GM12892 (cell line): ENCODE results near the gene CLDN6.

Experiments
- DNase-seq: peaks from one replicate; pipeline ENCODE4 v3.0.0; 2011; ENCODE audit not compliant: insufficient read length
- FAIRE-seq: peaks from 2 replicates; lab custom pipeline; 2011; peaks lifted over from hg19 to GRCh38; lab: Jason Lieb, UNC
- POLR2A ChIP-seq: IDR thresholded peaks from 2 replicates; pipeline ENCODE4 v1.6.1; 2011; ENCODE audit warnings: low read depth, low read length, control low read depth
- POLR2AphosphoS5 ChIP-seq: IDR thresholded peaks from 2 replicates; pipeline ENCODE4 v1.6.1; 2011; ENCODE audit warnings: low read depth, low read length, control low read depth
- TAF1 ChIP-seq: IDR thresholded peaks from 2 replicates; pipeline ENCODE4 v1.6.1; 2011; ENCODE audit warnings: low read depth, mild to moderate bottlenecking, control low read depth, low read length, borderline replicate concordance

The CLDN6 gene

DNA sequence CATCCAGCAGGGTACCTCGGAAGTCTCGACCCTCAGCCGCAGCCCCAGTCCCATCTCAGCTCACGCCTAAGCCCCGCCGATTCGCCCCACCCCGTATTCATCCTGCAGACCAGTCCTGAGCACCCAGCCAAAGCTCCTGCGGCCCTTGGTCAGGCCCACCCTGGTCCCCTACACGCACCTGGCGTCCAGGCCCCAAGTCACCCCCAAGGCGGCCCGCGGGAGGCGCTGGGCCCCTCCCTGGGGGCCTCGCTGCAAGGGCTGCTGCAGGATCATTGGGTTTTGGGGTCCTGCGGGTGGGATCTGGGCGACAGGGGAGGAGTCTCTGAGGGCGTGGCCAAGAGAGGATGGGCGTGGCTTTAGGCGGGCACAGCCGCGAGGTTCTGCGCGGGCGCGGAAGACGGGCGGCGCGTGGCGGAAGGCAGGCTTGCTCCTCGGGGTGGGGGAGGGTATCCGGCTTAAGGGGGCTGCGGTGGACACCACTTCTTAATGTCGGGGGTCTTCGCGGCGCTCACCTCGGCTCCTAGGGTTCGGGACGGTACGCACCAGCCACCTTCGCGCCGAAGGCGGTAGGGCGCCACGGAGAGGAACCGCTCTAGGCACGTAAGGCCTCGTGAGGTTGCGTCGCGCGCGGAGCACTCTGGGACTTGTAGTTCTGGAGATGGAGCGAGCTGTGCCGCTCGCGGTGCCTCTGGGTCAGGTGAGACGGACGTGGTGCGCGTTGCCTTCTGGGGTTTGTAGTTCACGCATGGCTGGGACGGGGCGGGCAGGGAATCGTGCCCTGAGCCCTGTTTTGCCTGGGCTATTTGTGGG, 5.9 kb upstream of the CLDN6 start, which contains the start of the genes HCFC1R1 and THOC6:
Gene HCFC1R1 (minus strand): TSS at position 274 of the 810 bp plus-strand sequence. CDS start 1 bp downstream, at position 273.
Gene THOC6 (plus strand): TSS at position 367 of the 810 bp plus-strand sequence. CDS start 292 bp downstream, at position 659.
- TF ChIP-seq POLR2AphosphoS5 (peak; percentile 89), POLR2A (peak; percentile 83; the same call in 1 of the 2 replicates), TAF1 (no peak)
- peak; percentile 100 for FAIRE-seq
- DNase-seq, result peak; percentile 92

DNA sequence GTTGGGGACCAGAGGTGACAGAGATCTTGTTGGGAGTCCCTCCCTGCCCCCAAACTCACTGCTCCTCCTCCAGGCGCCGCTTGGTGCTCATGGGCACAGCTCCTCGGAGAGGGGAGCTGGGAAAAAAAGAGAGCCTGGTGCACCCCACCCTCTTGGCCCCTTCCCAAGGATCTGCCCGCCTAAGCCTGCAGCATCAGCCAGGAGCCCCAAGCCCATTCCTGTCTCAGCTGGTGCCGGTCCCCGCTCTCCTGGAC, 5.4 kb upstream of the CLDN6 start:
- no peak for TF ChIP-seq POLR2AphosphoS5
- no peak for TF ChIP-seq TAF1
- no peak for TF ChIP-seq POLR2A
- no peak for FAIRE-seq
- no peak for DNase-seq

- DNase-seq (no peak), FAIRE-seq (peak; percentile 56)
- TF ChIP-seq POLR2AphosphoS5 (no peak), TAF1 (no peak), POLR2A (no peak)
Measured at GRCh38 chr16:3022684-3023414, 4.9 kb upstream of the CLDN6 start.

DNA sequence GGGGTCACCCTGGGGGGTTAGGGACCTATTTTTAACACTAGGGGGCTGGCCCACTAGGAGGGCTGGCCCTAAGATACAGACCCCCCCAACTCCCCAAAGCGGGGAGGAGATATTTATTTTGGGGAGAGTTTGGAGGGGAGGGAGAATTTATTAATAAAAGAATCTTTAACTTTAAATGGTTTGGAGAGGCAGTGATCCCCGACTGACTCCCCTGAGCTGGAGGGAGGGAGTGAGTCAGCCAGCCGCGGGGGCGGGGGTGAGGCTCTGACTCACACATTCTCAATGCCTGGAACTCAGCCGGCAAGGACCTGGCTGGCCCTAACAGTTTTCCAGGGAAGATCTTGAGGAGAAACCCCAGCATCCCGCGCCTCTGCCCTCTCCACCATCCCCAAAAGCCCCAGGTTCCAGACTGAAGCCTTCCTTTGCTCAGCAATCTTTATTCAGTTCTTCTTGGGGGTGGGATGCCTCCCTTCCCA, 4.3 kb upstream of the CLDN6 start:
- peak; percentile 58 for FAIRE-seq
- DNase-seq, result no peak
- TF ChIP-seq POLR2AphosphoS5 (no peak), TAF1 (no peak), POLR2A (no peak)

DNA sequence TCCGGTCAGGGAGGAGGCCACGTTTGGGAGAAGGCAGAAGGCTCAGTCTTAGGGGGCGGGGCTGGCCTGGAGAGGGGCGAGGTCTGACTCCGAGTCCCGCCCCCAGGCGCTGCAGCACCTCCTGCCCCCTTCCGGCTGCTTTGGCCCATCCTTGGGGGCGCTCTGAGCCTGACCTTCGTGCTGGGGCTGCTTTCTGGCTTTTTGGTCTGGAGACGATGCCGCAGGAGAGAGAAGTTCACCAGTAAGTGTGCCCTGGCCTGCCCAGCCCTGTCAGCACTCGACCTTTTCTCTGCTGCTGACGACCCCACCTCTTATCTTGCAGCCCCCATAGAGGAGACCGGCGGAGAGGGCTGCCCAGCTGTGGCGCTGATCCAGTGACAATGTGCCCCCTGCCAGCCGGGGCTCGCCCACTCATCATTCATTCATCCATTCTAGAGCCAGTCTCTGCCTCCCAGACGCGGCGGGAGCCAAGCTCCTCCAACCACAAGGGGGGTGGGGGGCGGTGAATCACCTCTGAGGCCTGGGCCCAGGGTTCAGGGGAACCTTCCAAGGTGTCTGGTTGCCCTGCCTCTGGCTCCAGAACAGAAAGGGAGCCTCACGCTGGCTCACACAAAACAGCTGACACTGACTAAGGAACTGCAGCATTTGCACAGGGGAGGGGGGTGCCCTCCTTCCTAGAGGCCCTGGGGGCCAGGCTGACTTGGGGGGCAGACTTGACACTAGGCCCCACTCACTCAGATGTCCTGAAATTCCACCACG, 3.6 kb upstream of the CLDN6 start:
- peak; percentile 91 for FAIRE-seq
- no peak for DNase-seq
- no peak for TF ChIP-seq POLR2A
- TF ChIP-seq TAF1, result no peak
- no peak for TF ChIP-seq POLR2AphosphoS5

GRCh38 chr16:3020604-3021448, 2.8 kb upstream of the CLDN6 start:
- DNase-seq, result no peak
- FAIRE-seq, result no peak
- TF ChIP-seq TAF1 (no peak), POLR2A (no peak), POLR2AphosphoS5 (no peak)

GRCh38 chr16:3020247-3020603, 2.2 kb upstream of the CLDN6 start, which contains the start of gene TNFRSF12A:
TSS of gene TNFRSF12A (plus strand) at chr16:3020368. CDS start at chr16:3020398, 30 bp downstream.
- peak; percentile 88 for DNase-seq
- TF ChIP-seq TAF1 (0 out of 2 replicates have a peak, but pooled peaks have one; percentile 57), POLR2AphosphoS5 (no peak), POLR2A (peak; percentile 56; the same call in 1 of the 2 replicates)
- FAIRE-seq, result peak; percentile 81

DNA sequence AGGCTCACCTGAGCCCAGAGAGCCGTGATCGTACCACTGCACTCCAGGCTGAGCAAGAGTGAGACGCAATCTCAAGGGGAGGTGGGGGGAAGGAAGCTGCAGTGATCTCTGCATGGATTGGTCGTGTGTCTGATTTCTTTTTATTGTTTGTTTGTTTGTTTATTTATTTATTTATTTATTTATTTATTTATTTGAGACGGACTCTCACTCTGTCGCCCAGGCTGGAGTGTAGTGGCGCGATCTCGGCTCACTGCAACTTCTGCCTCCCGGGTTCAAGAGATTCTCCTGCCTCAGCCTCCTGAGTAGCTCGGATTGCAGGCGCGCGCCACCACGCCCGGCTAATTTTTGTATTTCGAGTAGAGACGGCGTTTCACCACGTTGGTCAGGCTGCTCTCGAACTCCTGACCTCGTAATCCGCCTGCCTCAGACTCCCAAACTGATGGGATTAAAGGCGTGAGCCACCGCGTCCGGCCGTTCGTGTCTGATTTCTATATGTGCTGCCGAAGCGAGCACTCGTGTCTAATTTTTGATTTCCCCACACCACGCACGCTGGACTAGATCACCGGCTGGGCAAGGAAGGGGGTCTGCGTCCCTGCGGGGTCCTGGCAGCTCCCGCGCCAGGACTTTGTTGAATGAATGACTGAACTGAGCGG, 1.7 kb upstream of the CLDN6 start:
- FAIRE-seq (no peak), DNase-seq (no peak)
- no peak for TF ChIP-seq POLR2A
- no peak for TF ChIP-seq TAF1
- TF ChIP-seq POLR2AphosphoS5, result no peak

- DNase-seq (no peak), FAIRE-seq (no peak)
- TF ChIP-seq POLR2A (no peak), TAF1 (no peak), POLR2AphosphoS5 (no peak)
Measured at GRCh38 chr16:3017344-3017743, 639 bp downstream of the CLDN6 start.

DNA sequence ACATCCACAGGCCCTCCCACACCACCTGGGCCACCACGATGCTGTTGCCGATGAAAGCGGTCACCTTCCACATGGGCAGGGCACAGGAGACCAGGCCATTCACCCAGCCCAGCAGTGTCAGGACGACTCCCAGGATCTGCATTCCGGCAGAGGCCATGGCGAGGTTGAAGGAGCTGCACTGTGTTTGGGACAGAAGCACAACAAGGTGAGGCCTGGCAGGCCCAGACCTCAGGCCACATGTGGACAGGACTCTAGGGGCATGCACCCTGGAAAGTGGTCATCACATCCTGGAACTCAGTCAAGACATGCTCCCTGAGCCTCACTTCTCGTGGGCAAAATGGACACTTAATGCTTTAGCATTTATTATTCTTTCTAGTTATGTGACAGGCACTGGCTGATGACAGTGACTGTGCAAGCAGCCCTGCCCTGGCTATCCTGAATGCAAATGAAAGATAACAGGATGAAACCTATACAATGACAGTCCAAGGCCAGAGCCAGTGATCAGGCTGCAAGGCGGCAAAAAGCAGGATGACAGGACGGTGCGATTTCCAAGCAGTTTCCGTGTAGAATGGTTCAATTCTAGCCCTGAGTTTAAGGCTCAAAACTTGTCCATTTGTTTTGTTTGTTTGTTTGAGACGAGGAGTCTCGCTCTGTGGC, 2.0 kb downstream of the CLDN6 start:
- DNase-seq (no peak), FAIRE-seq (no peak)
- TF ChIP-seq POLR2A (no peak), POLR2AphosphoS5 (no peak), TAF1 (no peak)

GRCh38 chr16:3014971-3015370, 3.0 kb downstream of the CLDN6 start:
- no peak for FAIRE-seq
- no peak for DNase-seq
- TF ChIP-seq POLR2AphosphoS5, result no peak
- TF ChIP-seq POLR2A, result no peak
- TF ChIP-seq TAF1, result no peak
